Activated CD4-positive, alpha-beta memory T cell treated with anti-CD3 and anti-CD28 coated beads for 36 hours (primary cell): Measurements from ENCODE around the gene USP12. TPM values are rescaled to one million over a fixed set of nuclear protein-coding genes. Genes with fewer than 3 reads are reported as not detected.

Source experiments
- CTCF ChIA-PET: fragments of 350-600 bp; sonication (Branson Sonifier 250); formaldehyde crosslinking; loops from one replicate; lab custom pipeline; 2021; ENCODE audit warnings: antibody characterized with exemption, inconsistent platforms; lab: Charles Lee
- POLR2A ChIA-PET: fragments of 350-600 bp; sonication (Branson Sonifier 250); formaldehyde crosslinking; loops from one replicate; lab custom pipeline; 2021; ENCODE audit warnings: antibody characterized with exemption; lab: Charles Lee
- DNase-seq: peaks from one replicate; pipeline ENCODE4 v3.0.0-alpha.2; 2020
- H3K27ac Mint-ChIP-seq: one replicate; pipeline ENCODE4 v1.8.0; 2021; ENCODE audit warnings: mixed read lengths
- H3K27me3 Mint-ChIP-seq: one replicate; pipeline ENCODE4 v1.8.0; 2021; ENCODE audit warnings: mixed read lengths
- H3K36me3 Mint-ChIP-seq: one replicate; pipeline ENCODE4 v1.8.0; 2021; ENCODE audit warnings: mixed read lengths
- H3K4me1 Mint-ChIP-seq: one replicate; pipeline ENCODE4 v1.8.0; 2021; ENCODE audit warnings: low read depth, mixed read lengths
- H3K4me3 Mint-ChIP-seq: one replicate; pipeline ENCODE4 v1.8.0; 2021; ENCODE audit warnings: mild to moderate bottlenecking, mixed read lengths
- H3K9me3 Mint-ChIP-seq: one replicate; pipeline ENCODE4 v1.8.0; 2021; ENCODE audit warnings: mixed read lengths
- intact Hi-C: fragments of 100-400 bp; cut with micrococcal nuclease; formaldehyde crosslinking; loops from one replicate; pipeline ENCODE4 v1.15.1; 2023
- total RNA-seq, 2 experiments: library from RNA; stranded (reverse); gene quantifications; one replicate each; pipeline ENCODE4 v1.2.3, GENCODE V29; 2021

Gene USP12
- total RNA-seq, 2 experiments from 2014 or later: 39.4 to 40.6 TPM

DNA sequence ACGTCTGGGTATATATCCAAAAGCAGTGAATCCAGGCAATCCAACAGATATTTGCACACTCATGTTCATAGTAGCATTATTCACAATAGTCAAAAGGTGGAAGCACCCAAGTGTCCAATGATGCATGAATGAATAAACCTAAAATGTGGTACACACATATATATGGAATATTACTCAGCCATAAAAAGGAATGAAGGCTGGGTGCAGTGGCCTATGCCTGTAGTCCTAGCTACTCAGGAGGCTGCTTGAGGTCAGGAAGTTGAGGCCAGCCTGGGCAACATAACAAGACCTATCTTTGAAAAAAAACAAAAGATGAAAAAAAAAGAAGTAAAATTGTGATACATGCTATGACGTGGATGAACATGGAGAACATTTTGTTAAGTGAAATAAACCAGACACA lies 10.4 kb upstream of the USP12 start:
- POLR2A ChIA-PET: no interaction called here
- DNase-seq: no peak
- Mint-ChIP-seq H3K9me3 (no peaks in the 10 kb centered on the region), H3K27ac (no peak overlapping the region), H3K4me3 (no peak overlapping the region), H3K4me1 (no peaks in the 10 kb centered on the region), H3K27me3 (peaks cover 3% of the 10 kb centered on the region), H3K36me3 (no peaks in the 10 kb centered on the region)
- CTCF ChIA-PET: no interaction called here
- intact Hi-C loops: no loop called here

DNA sequence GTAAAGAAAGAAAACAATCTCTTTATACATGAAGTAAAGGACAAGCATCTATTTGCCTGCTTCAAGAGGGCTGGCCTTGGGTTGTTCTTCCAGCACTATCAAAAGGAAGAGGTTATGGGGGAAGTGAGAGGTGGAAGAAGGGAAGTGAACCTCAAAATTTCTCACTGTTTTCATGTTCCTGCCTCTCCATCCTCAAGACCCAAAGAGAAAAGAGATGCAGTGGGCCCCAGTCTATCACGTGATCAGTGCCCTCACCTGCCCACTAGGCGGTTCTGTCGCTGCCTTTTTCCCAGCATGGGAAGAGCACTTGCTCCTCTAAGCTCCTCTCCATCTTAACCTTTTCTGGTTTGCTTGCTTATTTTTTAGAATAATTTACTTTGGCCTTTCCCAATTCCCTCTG lies 6.2 kb upstream of the USP12 start:
- no peak for DNase-seq
- Mint-ChIP-seq H3K4me1 (peaks cover 18% of the 10 kb centered on the region), H3K27ac (no peak overlapping the region), H3K27me3 (peaks cover under 1% of the 10 kb centered on the region), H3K9me3 (no peaks in the 10 kb centered on the region), H3K4me3 (no peak overlapping the region), H3K36me3 (no peaks in the 10 kb centered on the region)
- POLR2A ChIA-PET: no interaction called here
- intact Hi-C loops: loop anchor here (10.0 kb wide), 1 partner anchor 1273 kb away; no protein-coding TSS in a partner anchor
- CTCF ChIA-PET: no interaction called here

DNA sequence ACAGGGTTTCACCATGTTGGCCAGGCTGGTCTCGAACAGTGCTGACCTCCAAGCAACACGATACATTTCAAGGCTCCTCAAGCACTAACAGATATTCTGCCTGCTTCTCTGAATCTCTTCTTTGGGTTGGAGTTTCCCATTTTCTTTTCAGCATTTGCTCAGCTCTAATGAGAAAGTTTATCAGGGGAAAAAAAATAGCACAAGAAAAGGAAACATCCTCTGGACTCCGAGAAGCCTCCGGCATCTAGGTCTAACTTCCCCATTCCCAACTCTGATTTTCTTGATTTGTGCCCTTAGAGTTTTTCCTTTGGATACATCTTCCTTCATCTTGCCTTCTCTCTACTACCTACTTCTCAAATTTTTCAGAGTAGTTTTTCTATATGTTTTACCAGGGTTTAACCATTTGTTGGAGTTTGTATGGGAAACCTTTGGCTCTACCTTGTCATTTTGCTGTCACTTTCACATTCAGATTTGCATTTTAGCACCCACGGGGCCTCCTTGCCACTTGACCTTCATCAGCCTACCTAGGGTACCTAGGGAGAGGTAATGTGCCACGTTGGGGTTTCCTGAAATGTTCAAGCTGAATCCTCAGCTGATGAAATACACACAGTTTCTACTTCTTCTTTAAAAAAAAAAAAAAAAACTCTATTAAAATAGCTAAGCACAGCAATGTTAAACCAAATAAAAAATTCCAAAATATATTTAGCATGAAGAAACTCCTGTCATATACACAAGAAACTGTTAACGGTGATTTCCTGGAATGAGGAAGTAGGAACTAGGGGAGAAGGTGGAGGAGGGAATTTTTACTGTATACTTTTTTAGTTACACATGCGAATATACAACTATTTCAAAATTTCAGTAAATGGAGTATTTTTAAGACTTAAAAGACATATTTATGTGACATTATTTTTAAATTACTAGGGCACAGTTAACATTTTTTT lies 5.1 kb upstream of the USP12 start:
- intact Hi-C loops: loop anchor here (10.0 kb wide), 1 partner anchor 1272 kb away; no protein-coding TSS in a partner anchor
- no peaks in the 10 kb centered on the region for H3K36me3 Mint-ChIP-seq
- DNase-seq: no peak
- no peaks in the 10 kb centered on the region for H3K9me3 Mint-ChIP-seq
- H3K27me3 Mint-ChIP-seq: no peaks in the 10 kb centered on the region
- CTCF ChIA-PET: no interaction called here
- no peak overlapping the region for H3K4me3 Mint-ChIP-seq
- no peak overlapping the region for H3K27ac Mint-ChIP-seq
- H3K4me1 Mint-ChIP-seq: peaks cover 24% of the 10 kb centered on the region
- POLR2A ChIA-PET: no interaction called here

DNA sequence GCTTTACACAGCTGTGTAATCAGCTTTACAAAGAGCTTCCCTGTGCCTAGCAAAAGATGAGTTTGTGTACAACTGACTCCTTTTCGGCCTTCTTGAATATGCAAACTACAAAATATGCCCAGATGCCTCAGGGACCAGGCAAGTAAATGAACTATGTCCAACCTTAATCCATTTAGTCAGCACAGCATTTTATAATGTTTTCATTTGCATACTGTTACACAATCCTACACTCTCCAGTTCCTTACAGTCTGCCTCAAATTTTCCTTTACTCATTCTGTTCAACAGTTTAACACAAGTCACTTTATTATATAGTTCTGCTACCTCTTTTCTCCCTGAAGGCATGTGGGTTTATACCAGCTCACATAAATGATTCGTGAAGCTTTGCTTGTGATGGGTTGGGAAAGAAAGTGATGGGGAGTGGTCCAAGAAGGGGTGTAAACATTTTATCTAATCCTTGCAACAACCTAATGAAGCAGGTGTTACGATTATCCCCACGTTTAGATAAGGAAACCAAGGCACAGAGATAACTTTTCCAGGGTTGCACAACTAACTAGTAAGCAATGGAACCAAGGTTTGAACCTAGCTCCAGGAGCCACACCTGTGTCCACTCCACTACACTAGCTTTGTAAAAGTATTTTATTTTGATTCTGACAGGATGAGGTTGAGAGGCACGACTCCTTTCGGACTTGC lies 3.3 kb upstream of the USP12 start:
- Mint-ChIP-seq H3K4me1 (peaks cover 28% of the 10 kb centered on the region), H3K9me3 (no peaks in the 10 kb centered on the region), H3K27me3 (no peaks in the 10 kb centered on the region), H3K4me3 (no peak overlapping the region), H3K36me3 (no peaks in the 10 kb centered on the region), H3K27ac (no peak overlapping the region)
- DNase-seq: no peak
- intact Hi-C loops: loop anchor here (10.0 kb wide), 1 partner anchor 1270 kb away; no protein-coding TSS in a partner anchor
- ChIA-PET CTCF (interaction anchor here (0.7 kb wide), 1 partner anchor 781 kb away, joined by 3 read pairs; no protein-coding TSS in a partner anchor), POLR2A (interaction anchor here (1.0 to 2.1 kb wide), 3 partner anchors 48 to 79 kb away, joined by 3 to 7 read pairs (median 3); partner anchors contain the start of gene RPL21)

DNA sequence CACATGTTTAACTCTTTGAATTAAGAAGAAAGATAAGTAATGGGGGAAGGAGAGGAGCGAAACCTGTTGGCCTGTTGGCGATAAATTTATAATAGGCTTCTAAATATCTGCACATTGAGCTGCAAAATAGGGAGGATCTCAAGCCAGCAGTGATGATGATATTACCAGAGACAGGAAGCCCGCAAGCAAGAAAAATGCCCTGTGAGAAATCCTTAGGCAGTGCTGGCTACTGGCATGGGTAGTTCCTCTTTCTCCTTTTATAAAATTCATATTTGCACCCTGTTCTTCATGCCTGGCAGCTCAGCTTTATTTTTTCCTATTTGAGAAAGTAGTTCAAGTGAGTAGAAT lies 858 bp upstream of the USP12 start:
- no peaks in the 10 kb centered on the region for H3K9me3 Mint-ChIP-seq
- H3K27ac Mint-ChIP-seq: peak overlapping the region; percentile 77
- peaks cover 51% of the 10 kb centered on the region for H3K4me1 Mint-ChIP-seq
- H3K4me3 Mint-ChIP-seq: peak overlapping the region; percentile 75
- POLR2A ChIA-PET: interaction anchor here (0.9 to 1.5 kb wide), 6 partner anchors 39 to 181 kb away, joined by 3 to 6 read pairs (median 4); partner anchors contain the start of gene RPL21
- intact Hi-C loops: loop anchor here (1.0 to 10.0 kb wide), 5 partner anchors 79 to 1268 kb away; partner anchors contain the start of genes GTF3A, LNX2, PAN3 and POLR1D
- CTCF ChIA-PET: interaction anchor here (1.0 to 1.4 kb wide), 2 partner anchors 98 to 187 kb away, joined by 5 to 7 read pairs; partner anchors contain the start of gene RASL11A
- no peak for DNase-seq
- H3K27me3 Mint-ChIP-seq: no peaks in the 10 kb centered on the region
- no peaks in the 10 kb centered on the region for H3K36me3 Mint-ChIP-seq

DNA sequence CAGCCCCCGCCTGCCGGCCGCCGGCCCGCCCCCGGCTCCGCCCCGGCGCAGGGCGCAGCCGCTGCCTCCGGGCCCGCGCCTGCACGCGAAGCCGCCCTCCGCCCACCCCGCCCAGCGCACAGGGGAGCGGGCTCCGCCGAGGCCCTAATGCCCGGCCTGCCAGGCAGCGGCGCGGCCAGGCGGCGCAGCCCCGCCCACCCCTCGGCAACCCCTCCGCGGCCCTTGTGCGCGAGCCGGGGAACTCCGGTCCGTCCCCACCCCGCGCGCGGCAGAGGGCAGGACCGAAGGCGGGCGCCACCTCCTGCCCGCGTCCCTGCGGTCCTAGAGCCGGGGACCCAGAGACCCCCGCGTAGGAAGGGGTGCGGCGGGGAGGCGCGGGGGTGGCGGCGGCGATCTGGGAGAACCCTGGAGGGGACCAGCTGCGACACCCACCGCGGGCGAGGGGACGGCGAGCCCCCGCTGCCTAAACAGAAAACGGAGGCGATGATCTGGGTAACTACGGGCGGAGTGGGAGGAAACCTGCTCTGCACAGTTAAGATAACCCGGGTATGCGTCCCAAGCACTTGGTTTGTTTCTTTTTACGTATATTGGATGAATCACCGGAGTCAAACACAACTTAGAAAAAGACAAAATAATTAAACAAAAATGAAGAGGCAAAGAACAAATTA lies 350 bp upstream of the USP12 start:
- peaks cover 54% of the 10 kb centered on the region for H3K4me1 Mint-ChIP-seq
- H3K4me3 Mint-ChIP-seq: peak overlapping the region; percentile 75
- H3K9me3 Mint-ChIP-seq: no peaks in the 10 kb centered on the region
- DNase-seq: peak; percentile 92
- intact Hi-C loops: loop anchor here (1.0 to 10.0 kb wide), 7 partner anchors 23 to 1267 kb away; partner anchors contain the start of genes GTF3A, LNX2, MTIF3 and PAN3
- ChIA-PET POLR2A (interaction anchor here (0.9 to 1.5 kb wide), 6 partner anchors 39 to 182 kb away, joined by 3 to 6 read pairs (median 4); partner anchors contain the start of gene RPL21), CTCF (interaction anchor here (1.0 to 1.4 kb wide), 2 partner anchors 99 to 186 kb away, joined by 5 to 7 read pairs; partner anchors contain the start of gene RASL11A)
- no peaks in the 10 kb centered on the region for H3K36me3 Mint-ChIP-seq
- H3K27ac Mint-ChIP-seq: peak overlapping the region; percentile 77
- no peaks in the 10 kb centered on the region for H3K27me3 Mint-ChIP-seq

DNA sequence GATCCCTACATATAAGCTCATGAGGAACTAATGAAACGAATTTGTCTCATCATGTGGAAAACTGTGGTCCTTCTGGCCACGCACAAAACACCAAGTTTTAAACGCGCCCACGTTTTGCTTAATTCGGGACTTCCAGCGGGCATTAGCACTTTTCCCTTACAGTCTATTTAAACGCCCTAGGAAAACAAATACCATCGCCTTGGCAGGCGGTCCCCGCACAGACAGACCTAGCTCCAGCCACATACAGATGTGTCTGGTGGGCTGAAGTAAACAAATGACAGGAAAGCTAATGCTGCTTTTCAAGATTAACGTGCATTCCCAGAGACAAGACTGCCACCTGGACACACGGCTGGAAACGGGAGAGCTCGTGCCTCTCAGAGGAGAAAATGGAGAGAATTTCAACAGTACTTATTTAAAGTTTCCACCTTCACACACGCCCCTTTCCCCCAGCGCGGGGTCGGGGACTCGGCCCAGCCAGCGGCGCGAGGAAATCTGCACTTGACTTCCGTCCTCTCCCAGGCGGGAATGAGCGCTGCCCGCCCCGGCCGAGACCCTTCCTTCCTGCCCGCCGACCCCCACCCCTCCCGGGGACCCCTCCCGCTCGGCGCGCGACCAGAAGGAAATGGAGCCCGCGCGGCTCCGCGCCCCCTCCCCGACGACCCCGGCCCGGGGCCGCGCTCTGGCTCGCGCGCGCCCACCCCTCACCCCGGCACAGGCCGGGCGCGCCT lies 931 bp downstream of the USP12 start:
- Mint-ChIP-seq H3K27ac (peak overlapping the region; percentile 96), H3K27me3 (no peaks in the 10 kb centered on the region), H3K4me1 (peaks cover 62% of the 10 kb centered on the region), H3K9me3 (no peaks in the 10 kb centered on the region), H3K4me3 (peak overlapping the region; percentile 91), H3K36me3 (no peaks in the 10 kb centered on the region)
- intact Hi-C loops: loop anchor here (1.0 to 10.0 kb wide), 6 partner anchors 23 to 1266 kb away; partner anchors contain the start of gene MTIF3
- ChIA-PET CTCF (interaction anchor here (0.9 to 1.5 kb wide), 8 partner anchors 18 to 191 kb away, joined by 3 to 6 read pairs (median 4); partner anchors contain the start of gene RASL11A), POLR2A (interaction anchor here (0.8 to 2.2 kb wide), 9 partner anchors 23 to 185 kb away, joined by 3 to 25 read pairs (median 6); partner anchors contain the start of gene RPL21)
- DNase-seq: peak; percentile 51

DNA sequence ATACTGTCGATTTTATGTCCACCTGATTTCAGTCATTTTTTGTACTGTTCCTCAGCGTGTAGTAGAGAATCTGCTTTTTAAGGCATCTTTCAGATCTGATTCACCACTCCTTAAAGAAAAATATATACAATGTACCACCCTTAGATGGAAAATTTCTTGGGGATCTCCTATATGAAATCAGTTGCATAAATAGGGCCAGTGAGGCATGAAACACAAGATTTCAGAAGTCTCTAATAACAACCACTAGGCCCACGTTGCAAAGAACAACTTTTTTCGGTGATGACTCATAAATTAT lies 1.4 kb downstream of the USP12 start:
- no peak for DNase-seq
- H3K4me1 Mint-ChIP-seq: peaks cover 64% of the 10 kb centered on the region
- peak overlapping the region; percentile 96 for H3K27ac Mint-ChIP-seq
- ChIA-PET CTCF (interaction anchor here (0.9 to 1.5 kb wide), 8 partner anchors 18 to 192 kb away, joined by 3 to 6 read pairs (median 4); partner anchors contain the start of gene RASL11A), POLR2A (interaction anchor here (0.8 to 2.2 kb wide), 9 partner anchors 23 to 185 kb away, joined by 3 to 25 read pairs (median 6); partner anchors contain the start of gene RPL21)
- no peaks in the 10 kb centered on the region for H3K36me3 Mint-ChIP-seq
- no peaks in the 10 kb centered on the region for H3K9me3 Mint-ChIP-seq
- H3K4me3 Mint-ChIP-seq: peak overlapping the region; percentile 91
- intact Hi-C loops: loop anchor here (1.0 to 10.0 kb wide), 5 partner anchors 23 to 1265 kb away; no protein-coding TSS in a partner anchor
- H3K27me3 Mint-ChIP-seq: no peaks in the 10 kb centered on the region

DNA sequence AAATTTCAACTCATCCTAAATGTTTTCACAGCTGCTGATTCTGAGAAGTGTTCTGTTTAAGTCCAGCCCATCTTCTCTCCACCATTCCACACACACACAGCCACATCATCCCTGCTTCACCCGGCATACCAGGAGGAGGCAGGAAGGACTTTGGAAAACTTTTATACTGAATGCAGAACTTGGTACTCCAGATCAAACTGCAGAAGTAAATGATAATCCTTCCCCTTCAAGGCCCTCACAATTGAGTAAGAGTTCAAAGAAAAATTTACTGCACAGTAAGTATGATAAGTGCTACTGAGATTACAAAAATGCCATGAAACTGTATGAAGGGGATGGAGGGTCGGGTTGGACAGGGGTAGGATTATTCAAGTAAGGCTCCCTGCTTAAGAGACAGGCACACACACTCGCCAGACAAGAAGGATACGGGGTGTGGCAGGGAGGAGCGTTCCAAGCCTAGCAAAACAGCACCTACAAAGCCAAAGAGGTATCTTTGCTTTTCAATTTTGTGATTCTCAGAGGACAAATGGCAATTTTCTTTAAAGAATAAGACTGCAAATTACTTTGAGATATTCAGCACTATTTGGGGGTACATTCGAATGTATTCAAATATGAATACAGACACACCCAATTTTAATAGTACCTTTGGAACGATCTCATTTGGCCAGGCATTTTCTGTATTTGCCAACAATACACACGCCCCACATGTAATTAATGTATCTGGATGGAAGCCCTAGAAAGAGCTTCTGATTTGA lies 2.5 kb downstream of the USP12 start:
- no peaks in the 10 kb centered on the region for H3K9me3 Mint-ChIP-seq
- H3K27me3 Mint-ChIP-seq: no peaks in the 10 kb centered on the region
- ChIA-PET CTCF (interaction anchor here (1.5 kb wide), 1 partner anchor 41 kb away, joined by 5 read pairs; no protein-coding TSS in a partner anchor), POLR2A (interaction anchor here (0.7 to 2.2 kb wide), 6 partner anchors 38 to 184 kb away, joined by 3 to 25 read pairs (median 6); no protein-coding TSS in a partner anchor)
- peak overlapping the region; percentile 91 for H3K4me3 Mint-ChIP-seq
- intact Hi-C loops: no loop called here
- peaks cover 62% of the 10 kb centered on the region for H3K4me1 Mint-ChIP-seq
- DNase-seq: no peak
- H3K36me3 Mint-ChIP-seq: no peaks in the 10 kb centered on the region
- no peak overlapping the region for H3K27ac Mint-ChIP-seq

DNA sequence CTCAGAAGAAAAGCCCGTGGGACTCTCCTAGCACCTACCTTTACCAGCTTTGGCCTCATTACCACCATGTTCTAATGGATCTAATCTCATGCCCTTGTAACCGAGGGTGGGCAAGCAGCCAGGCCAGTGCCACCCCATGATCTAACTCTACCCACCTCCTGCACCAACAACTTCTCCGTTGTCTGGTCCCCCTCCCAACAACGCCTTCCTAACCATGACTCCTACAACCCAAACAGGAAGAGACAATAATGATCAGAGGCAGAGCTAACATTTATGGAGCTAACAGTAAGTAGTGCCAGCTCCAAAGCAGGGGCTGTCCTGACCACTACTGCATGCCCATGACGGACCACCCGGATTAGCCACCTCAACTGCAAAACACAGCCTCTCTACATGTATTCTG lies 3.5 kb downstream of the USP12 start:
- ChIA-PET POLR2A (interaction anchor here (0.7 kb wide), 2 partner anchors 85 to 92 kb away, joined by 3 read pairs; no protein-coding TSS in a partner anchor), CTCF (interaction anchor here (1.2 to 1.4 kb wide), 2 partner anchors 37 to 103 kb away, joined by 3 read pairs; partner anchors contain the start of gene RASL11A)
- H3K36me3 Mint-ChIP-seq: peaks cover 3% of the 10 kb centered on the region
- peaks cover 68% of the 10 kb centered on the region for H3K4me1 Mint-ChIP-seq
- intact Hi-C loops: no loop called here
- peak overlapping the region; percentile 57 for H3K4me3 Mint-ChIP-seq
- peak overlapping the region; percentile 23 for H3K27ac Mint-ChIP-seq
- no peaks in the 10 kb centered on the region for H3K9me3 Mint-ChIP-seq
- DNase-seq: no peak
- no peaks in the 10 kb centered on the region for H3K27me3 Mint-ChIP-seq
